GM10266 (cell line): ENCODE data around the gene PAWR.
"Not testable (repeated sequence)": the region's sequence is repeated elsewhere in the genome, so short reads cannot be mapped to it uniquely, and the experiment has no call there.

ENCODE experiments used
- DNase-seq: peaks from one replicate; pipeline ENCODE4 v3.0.0; 2012; ENCODE audit errors: extremely low spot score
- TF ChIP-seq, protein P1 (sequence below): IDR thresholded peaks from 2 replicates; pipeline ENCODE4 v1.5.1; 2012; ENCODE audit warnings: mild to moderate bottlenecking, low read depth; ENCODE audit not compliant: control insufficient read depth, insufficient read depth; ENCODE audit errors: missing control alignments

The PAWR gene

DNA sequence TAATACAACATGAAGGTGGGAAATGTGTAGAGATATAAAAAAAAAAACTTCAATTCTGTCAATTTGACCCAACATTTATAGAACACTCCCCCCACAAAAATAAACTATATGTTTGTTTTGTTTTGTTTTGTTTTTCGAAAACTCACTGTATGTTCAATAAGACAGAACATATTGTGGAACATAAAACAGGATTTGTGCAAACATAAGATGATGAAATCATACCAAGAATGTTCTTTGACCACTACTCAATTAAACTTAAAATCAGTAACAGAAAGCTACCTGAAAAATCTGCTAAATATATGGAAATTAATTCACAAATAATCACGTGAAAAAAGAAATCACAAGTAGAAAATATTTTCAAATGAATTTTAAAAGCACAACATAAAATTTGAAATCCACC lies 61.2 kb downstream of the PAWR start:
- TF ChIP-seq, protein P1, sequence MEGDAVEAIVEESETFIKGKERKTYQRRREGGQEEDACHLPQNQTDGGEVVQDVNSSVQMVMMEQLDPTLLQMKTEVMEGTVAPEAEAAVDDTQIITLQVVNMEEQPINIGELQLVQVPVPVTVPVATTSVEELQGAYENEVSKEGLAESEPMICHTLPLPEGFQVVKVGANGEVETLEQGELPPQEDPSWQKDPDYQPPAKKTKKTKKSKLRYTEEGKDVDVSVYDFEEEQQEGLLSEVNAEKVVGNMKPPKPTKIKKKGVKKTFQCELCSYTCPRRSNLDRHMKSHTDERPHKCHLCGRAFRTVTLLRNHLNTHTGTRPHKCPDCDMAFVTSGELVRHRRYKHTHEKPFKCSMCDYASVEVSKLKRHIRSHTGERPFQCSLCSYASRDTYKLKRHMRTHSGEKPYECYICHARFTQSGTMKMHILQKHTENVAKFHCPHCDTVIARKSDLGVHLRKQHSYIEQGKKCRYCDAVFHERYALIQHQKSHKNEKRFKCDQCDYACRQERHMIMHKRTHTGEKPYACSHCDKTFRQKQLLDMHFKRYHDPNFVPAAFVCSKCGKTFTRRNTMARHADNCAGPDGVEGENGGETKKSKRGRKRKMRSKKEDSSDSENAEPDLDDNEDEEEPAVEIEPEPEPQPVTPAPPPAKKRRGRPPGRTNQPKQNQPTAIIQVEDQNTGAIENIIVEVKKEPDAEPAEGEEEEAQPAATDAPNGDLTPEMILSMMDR = no peak
- no peak for DNase-seq

GRCh38 chr12:79626735-79627134 lies 64.0 kb downstream of the PAWR start:
- not testable (repeated sequence) for DNase-seq

DNA sequence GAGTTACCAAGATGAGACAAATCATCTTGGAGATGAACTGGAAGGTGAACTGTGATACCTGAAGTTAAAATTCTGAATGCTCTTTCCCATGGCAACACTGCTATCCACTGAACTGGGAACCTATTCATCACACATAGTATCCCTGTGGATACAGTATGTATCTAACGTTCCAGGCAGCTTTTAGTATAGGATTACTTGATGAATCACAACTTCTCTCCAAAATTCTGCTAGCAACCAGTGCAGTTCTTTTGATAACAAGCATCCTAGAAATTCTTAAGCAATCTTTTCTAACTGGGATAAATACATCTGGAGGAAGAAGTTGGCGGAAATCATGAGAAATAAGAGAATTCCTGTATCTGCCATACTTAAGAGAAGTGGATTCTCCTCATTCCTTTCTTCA lies 66.4 kb downstream of the PAWR start:
- no peak for DNase-seq
- TF ChIP-seq, protein P1 = no peak

- no peak for DNase-seq
- TF ChIP-seq, protein P1 = no peak
Observed at GRCh38 chr12:79619872-79620562, 70.7 kb downstream of the PAWR start.

GRCh38 chr12:79618848-79619404 lies 71.8 kb downstream of the PAWR start:
- DNase-seq = no peak
- TF ChIP-seq, protein P1 = no peak

- DNase-seq = no peak
- TF ChIP-seq, protein P1 = no peak
Observed at GRCh38 chr12:79617696-79618095, 73.1 kb downstream of the PAWR start.

DNA sequence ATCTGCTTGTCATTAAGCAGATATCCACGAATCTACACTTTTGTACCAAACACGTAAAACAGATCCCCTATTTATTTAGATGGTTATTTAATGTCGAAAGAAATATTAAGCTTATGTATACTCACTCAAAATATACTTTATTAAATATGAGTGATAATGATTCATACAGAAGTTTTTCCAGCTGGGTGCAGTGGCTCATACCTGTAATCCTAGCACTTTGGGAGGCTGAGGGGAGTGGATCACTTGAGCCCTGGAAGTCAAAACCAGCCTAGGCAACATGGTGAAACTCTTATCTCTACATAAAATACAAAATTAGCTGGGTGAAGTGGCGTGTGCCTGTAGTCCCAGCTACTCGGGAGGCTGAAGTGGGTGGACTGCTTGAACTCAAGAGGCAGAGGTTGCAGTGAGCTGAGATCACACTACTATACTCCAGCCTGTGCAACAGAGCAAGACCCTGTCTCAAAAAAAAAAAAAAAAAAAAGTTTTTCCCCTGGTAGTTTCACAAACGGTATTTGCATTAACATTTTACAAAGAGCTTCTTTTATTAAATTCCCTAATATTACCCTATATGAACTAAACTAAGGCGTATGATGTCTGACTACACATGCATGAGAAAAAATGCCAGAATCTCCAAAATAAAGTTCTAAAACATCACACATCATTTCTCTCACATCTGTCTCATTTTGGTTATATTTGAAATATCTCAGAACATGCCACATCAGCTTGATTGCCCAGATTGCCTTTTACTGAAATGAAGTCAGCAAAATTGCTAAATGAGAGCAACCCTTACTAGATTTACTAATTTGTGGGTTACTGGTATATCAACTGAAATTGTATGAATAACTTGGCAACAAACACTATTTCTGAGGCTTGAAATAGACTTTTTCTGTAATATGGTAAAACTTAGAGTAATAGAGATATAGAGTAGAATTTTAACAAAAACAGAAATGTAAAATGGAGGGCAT lies 74.9 kb downstream of the PAWR start:
- no peak for DNase-seq
- TF ChIP-seq, protein P1 = no peak
